Cardiac muscle cell (in vitro differentiated cells and primary cell): Measurements from ENCODE around the gene PALM3. TPM values are rescaled to one million over a fixed set of nuclear protein-coding genes. Genes with fewer than 3 reads are reported as not detected.
"Not testable (repeated sequence)": the region's sequence is repeated elsewhere in the genome, so short reads cannot be mapped to it uniquely, and the experiment has no call there.

Experiments used
- DNase-seq, 2 donors: peaks; one replicate each; pipeline versions ENCODE4 v3.0.0 to v3.0.0-alpha.2; 2010 to 2017; ENCODE audit warnings: low read depth in 1 of 2, low spot score in 1 of 2
- H3K27ac ChIP-seq: fragments of 200-600 bp; sonication (generic); 2 replicates; pipeline ENCODE4 v1.5.1; 2016
- H3K27me3 ChIP-seq: fragments of 200-600 bp; sonication (generic); 2 replicates; pipeline ENCODE4 v1.6.0; 2016; ENCODE audit warnings: control low read depth
- H3K36me3 ChIP-seq: fragments of 200-600 bp; sonication (generic); 2 replicates; pipeline ENCODE4 v1.5.1; 2016; ENCODE audit warnings: control low read depth
- H3K4me1 ChIP-seq: fragments of 200-600 bp; sonication (generic); 2 replicates; pipeline ENCODE4 v1.8.1; 2017; ENCODE audit warnings: low read depth, mild to moderate bottlenecking, mixed run types
- H3K4me3 ChIP-seq: fragments of 200-600 bp; sonication (generic); 2 replicates; pipeline ENCODE4 v1.5.1; 2016; ENCODE audit warnings: mild to moderate bottlenecking
- H3K9me3 ChIP-seq: fragments of 200-600 bp; sonication (generic); 2 replicates; pipeline ENCODE4 v1.5.1; 2017; ENCODE audit warnings: low read depth, mild to moderate bottlenecking, control low read depth
- CTCF ChIP-seq: IDR thresholded peaks from 2 replicates; pipeline ENCODE4 v1.5.1; 2012; ENCODE audit warnings: low read depth, mild to moderate bottlenecking, low read length
- polyA plus RNA-seq: library from polyadenylated mRNA; unstranded; fragments of >200 nt; fragmentation: Nextera tagmentation; extraction: Ambion mirVana; gene quantifications from 2 replicates; pipeline ENCODE4 v1.2.1, GENCODE V29; 2016
- total RNA-seq: library from RNA; depleted of rRNA; stranded (reverse); fragments of >200 nt; gene quantifications from 2 replicates; pipeline ENCODE4 v1.2.3, GENCODE V29; 2016

Gene PALM3
- total and polyA plus RNA-seq, 2 experiments from 2014 or later: 0.10 to 0.30 TPM

GRCh38 chr19:14030997-14031718 lies 30.7 kb downstream of the PALM3 start:
- H3K36me3 ChIP-seq: no peaks in the 10 kb centered on the region
- DNase-seq: no peak
- no peaks in the 10 kb centered on the region for H3K27me3 ChIP-seq
- no peak for TF ChIP-seq CTCF
- H3K9me3 ChIP-seq: no peaks in the 10 kb centered on the region
- H3K27ac ChIP-seq: no peak overlapping the region
- H3K4me1 ChIP-seq: no peaks in the 10 kb centered on the region
- H3K4me3 ChIP-seq: peak overlapping the region; percentile 57

GRCh38 chr19:14028901-14029300 lies 33.0 kb downstream of the PALM3 start:
- H3K27me3 ChIP-seq: no peaks in the 10 kb centered on the region
- no peak overlapping the region for H3K4me3 ChIP-seq
- no peaks in the 10 kb centered on the region for H3K9me3 ChIP-seq
- no peaks in the 10 kb centered on the region for H3K36me3 ChIP-seq
- DNase-seq: no peak
- no peak for TF ChIP-seq CTCF
- no peaks in the 10 kb centered on the region for H3K4me1 ChIP-seq
- no peak overlapping the region for H3K27ac ChIP-seq

GRCh38 chr19:14027856-14028450 lies 33.9 kb downstream of the PALM3 start, which contains the start of gene RLN3:
TSS of gene RLN3 (plus strand) at chr19:14028148. CDS start at chr19:14028205, 57 bp downstream.
- H3K27me3 ChIP-seq: no peaks in the 10 kb centered on the region
- H3K36me3 ChIP-seq: no peaks in the 10 kb centered on the region
- H3K9me3 ChIP-seq: no peaks in the 10 kb centered on the region
- no peak for DNase-seq
- no peak within 1 kb of the TSS for H3K27ac ChIP-seq
- no peak for TF ChIP-seq CTCF
- no peak within 1 kb of the TSS for H3K4me3 ChIP-seq
- no peaks in the 10 kb centered on the region for H3K4me1 ChIP-seq

- not testable (repeated sequence) for H3K4me1 ChIP-seq, H3K4me3 ChIP-seq, DNase-seq, H3K36me3 ChIP-seq, H3K27ac ChIP-seq, H3K27me3 ChIP-seq, H3K9me3 ChIP-seq
Measured at GRCh38 chr19:14026652-14027192, 35.2 kb downstream of the PALM3 start.

- peak; percentile 69 for TF ChIP-seq CTCF
- Histone ChIP-seq H3K9me3 (no peaks in the 10 kb centered on the region), H3K27ac (no peak overlapping the region), H3K36me3 (no peaks in the 10 kb centered on the region), H3K4me3 (no peak overlapping the region), H3K27me3 (no peaks in the 10 kb centered on the region), H3K4me1 (no peaks in the 10 kb centered on the region)
- DNase-seq: peak; percentile 65 to 80
Measured at GRCh38 chr19:14023404-14024235, 38.3 kb downstream of the PALM3 start.
